HG03066 (cell line): Measurements from ENCODE around the gene OCEL1.
"Not testable (repeated sequence)": the region's sequence is repeated elsewhere in the genome, so short reads cannot be mapped to it uniquely, and the experiment has no call there.

Experiments used
- ATAC-seq: cut with Tn5 transposase; IDR thresholded peaks from one replicate; pipeline ENCODE4 v1.9.1; 2021; ENCODE audit warnings: low read depth; ENCODE audit not compliant: unreplicated experiment

The OCEL1 gene

DNA sequence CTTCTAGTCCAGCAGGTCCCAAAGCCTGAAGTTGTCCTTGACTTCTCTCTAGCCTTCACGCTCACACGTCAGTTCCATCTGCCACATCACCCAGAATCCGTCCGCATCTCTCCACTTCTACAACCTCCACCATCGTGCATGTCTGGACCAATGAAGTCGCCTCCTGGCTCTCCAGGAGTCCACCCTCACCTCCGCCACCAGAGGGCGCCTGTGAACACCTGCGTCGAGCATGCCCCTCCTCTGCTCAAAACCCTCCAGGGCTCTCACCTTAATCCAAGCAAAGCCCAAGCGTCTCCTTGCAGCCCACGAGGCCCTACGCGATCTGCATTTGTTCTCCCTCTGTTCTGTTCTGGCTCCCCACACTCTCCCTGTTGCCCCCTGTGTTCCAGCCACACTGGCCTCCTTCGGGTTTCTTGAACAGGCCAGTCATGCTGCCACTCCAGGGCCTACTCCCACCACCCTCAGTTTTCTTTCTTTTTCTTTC lies 34.9 kb downstream of the OCEL1 start:
- no peak for ATAC-seq

DNA sequence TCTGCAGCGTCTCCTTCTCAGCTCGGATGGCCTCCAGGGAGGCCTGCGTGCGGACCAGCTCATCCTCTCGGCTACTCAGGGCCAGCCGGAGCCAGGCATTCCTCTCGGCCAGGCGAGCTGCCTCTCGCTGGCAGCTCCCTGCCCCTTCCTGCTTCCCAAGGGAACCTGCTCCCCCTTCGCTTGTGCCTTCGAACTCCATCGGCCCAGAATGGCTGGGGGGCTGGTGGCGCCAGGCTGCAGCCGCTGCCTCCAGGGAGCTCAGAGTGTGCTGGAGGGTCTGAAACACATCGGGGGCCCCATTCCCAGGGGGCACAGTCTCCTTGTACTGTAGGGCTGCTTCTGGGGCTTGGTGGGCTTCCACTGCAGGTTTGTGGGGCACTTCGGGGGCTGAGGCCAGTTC lies 36.5 kb downstream of the OCEL1 start:
- ATAC-seq = no peak

DNA sequence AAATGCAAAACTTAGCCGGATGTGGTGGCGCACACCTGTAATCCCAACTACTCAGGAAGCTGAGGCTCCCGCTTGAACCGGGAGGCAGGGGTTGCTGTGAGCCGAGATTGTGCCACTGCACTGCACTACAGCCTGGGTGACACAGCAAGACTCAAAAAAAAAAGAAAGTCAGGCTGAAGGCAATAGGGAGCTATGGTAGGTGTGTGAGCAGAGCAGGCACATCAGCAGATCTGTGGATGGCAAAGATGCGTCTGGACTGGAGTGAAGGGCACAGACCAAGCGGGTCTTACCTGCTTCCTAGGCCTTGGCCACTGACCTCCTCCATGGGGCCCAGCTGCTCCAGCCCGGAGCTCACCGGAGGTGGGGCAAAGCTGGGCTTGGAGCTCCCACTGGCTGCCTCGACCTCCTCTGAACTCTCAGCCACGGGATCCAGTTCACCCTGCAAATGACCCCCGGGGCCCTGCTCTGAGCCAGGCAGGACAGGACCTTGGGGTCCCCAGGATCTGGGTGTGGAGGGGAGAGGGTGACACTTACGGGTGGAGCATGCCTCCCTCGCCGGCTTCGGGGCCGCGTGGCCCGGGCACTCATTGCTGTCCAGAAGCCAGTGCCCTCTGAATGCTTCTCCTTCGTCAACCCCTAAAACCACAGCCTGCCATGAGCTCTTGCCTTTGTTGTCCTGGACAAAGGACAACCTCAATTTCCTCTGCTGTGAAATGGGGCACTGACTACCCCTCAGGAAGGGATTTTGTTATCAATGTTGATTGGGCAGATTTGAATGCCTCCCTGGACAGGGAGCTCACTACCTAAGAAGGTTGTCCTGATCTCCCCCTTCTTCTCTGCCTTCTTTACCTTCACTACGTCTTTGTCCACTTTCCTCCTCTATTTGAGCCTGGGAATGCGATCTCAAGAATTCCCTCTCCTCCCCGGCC lies 38.0 kb downstream of the OCEL1 start:
- ATAC-seq = no peak

DNA sequence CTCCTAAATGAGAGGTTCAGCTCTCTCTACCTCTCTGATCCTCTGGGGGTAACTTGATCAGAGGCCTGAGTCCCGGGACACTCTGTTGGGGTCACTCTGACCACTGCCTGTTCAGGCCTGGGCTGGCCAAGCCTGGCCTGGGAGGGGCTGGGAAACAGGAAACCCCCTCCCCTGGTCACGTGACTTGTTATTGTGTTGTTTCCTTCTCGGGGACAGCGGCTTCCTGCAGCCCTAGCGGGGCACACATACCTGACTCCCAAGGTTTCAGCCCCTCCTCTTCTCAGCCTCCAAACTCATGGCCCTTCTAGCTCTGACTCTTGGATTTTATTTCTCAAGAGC lies 38.6 kb downstream of the OCEL1 start, which contains the start of gene USHBP1:
Gene USHBP1, minus strand, starts transcription at position 105 of the 339 bp plus-strand sequence. CDS start 446 bp downstream, outside the sequence.
- no peak for ATAC-seq

DNA sequence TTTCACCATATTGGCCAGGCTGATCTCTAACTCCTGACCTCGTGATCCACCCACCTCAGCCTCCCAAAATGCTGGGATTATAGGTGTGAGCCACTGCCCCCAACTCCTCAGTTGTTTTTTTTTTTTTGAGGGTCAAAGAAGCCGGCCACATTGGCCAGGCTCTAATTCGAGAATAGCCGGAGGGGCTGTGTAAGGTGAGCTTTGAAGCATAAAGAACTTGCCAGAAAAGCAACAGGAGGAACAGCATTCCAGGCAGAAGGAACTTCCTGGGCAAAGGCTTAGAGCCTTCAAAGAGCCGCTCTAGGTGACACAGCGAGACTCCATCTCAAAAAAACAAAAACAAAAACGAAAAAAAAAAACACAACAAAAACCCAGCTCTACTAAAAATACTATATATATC lies 40.0 kb downstream of the OCEL1 start:
- ATAC-seq = no peak

DNA sequence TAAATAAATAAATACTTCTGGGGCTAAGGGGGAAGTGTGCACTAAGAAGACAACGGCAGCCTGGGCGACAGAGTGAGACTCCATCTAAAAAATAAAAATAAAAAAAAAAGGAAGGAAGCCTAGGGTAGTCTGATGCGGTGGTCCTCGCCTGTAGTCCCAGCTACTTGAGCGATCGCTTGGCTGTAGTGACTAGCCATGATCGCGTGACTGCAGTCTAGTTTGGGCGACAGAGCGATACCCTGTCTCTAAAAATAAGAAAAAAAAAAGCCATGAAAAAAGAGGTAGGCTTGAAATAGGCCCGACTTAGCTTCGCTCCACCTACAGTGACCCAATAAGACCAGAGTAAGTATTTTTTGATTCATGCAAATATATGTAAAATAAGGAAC lies 40.6 kb downstream of the OCEL1 start:
- peak; percentile 18 for ATAC-seq

DNA sequence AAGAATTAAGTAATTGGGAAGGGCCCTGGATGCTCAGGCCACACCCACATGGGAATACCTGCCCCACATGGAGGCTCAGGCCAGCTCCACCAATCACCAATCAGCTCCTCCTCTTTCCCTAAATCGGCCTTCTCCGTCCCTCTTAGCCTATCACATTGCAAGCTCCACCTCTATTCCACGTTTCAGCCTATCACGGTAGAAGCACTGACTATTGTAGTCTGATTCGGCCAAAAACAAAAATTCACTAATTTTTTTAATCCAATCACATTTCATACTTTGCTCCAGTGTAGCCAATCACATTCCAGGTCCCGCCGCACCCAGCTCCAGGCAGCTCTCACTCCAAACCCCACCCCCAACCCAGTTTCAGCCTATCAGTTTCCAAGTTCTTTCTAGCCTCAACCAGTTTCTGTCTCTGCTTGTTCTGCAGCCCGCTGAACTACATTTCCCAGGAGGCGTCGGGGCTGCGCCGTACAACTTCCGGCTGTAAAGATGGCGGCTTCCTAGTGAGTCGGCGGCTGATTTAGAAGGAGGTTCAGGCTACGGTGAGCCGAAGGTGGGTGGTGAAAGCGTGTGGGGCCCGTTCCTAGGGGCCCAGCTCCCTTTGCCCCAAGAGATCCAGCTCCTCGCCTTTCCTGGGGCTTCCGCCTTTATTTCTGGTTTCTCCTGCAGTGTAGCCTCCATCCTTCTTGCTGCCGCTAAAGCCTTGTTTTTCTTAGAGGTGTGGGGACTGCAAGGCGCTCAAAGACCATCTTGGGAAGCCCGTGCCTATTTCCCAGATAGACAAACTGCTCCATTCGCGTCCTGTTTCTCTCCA lies 41.2 kb downstream of the OCEL1 start, which contains the start of gene BABAM1:
Gene BABAM1, plus strand, starts transcription at position 469 of the 814 bp plus-strand sequence. CDS start 1,364 bp downstream, outside the sequence.
- peak; percentile 95 for ATAC-seq

DNA sequence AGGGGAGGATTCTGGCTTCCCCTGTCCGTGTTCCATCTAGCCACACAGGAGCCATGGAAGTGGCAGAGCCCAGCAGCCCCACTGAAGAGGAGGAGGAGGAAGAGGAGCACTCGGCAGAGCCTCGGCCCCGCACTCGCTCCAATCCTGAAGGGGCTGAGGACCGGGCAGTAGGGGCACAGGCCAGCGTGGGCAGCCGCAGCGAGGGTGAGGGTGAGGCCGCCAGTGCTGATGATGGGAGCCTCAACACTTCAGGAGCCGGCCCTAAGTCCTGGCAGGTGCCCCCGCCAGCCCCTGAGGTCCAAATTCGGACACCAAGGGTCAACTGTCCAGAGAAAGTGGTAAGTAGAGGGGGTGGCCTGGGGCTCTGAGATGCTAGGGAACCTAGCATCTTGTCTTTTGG lies 42.7 kb downstream of the OCEL1 start:
- no peak for ATAC-seq

DNA sequence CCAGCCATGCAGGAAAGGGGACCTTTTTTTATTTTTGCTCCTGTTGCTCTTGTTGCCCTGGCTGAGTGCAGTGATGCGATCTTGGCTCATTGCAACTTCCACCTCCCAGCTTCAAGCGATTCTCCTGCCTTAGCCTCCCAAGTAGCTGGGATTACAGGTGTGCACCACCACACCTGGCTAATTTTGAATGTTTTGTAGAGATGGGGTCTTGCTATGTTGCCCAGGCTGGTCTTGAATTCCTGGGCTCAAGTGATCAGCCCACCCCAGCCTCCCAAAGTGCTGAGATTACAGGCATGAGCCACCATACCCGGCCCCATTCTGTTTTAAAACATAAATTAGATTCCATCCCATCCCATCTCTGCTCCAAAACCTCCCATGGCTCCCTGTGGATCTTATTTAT lies 48.9 kb downstream of the OCEL1 start:
- not testable (repeated sequence) for ATAC-seq

DNA sequence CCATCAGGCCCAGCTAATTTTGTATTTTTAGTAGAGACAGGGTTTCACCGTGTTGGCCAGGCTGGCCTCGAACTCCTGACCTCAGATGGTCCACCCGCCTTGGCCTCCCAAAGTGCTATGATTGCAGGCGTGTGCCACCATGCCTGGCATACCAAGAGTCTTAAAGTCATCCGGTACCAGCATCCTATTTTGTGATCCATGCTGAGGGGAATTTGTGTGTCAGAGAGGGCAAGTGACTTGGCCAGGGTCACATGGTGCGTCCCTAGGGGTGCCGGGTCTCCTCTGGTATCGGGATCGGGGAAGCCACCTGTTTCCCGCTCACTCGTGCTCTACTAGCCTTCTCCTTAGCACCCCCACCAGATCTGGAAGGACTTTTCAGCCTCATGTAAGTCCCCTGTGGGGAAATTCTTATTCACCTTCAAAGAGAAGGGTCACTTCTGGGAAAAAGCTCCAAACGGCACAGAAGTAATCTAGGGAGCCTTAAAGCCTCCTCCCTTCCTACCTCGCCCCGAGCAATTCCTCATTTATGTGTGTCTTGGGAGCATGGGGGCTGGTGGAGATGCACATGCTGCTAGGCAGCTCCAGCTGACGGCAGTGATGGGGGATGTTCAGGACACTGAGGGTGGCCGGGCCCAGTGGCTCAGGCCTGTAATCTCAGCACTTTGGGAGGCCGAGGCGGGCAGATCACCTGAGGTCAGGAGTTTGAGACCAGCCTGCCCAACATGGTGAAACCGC lies 49.6 kb downstream of the OCEL1 start:
- no peak for ATAC-seq
